MCF 10A (cell line): Measurements from ENCODE around the gene FAM136A. TPM values are rescaled to one million over a fixed set of nuclear protein-coding genes. Genes with fewer than 3 reads are reported as not detected.
"Not testable (repeated sequence)": the region's sequence is repeated elsewhere in the genome, so short reads cannot be mapped to it uniquely, and the experiment has no call there.

Source experiments
- BruUV-seq: library from RNA; stranded (reverse); fragments of 400-500 nt; replicated peaks from 2 replicates; lab custom pipeline; 2021; lab: Mats Ljungman, UMichigan
- CTCF ChIA-PET: fragments of 300-600 bp; sonication (Branson Sonifier 250); formaldehyde crosslinking; extraction: SDS; loops from one replicate; lab custom pipeline; 2021; ENCODE audit warnings: antibody characterized with exemption, inconsistent platforms; lab: Yijun Ruan, JAX
- POLR2A ChIA-PET: fragments of 300-600, 350-650 bp; sonication (Branson Sonifier 250); formaldehyde crosslinking; extraction: SDS; loops from one replicate; lab custom pipeline; 2020; ENCODE audit warnings: antibody characterized with exemption, inconsistent platforms; lab: Yijun Ruan, JAX
- DNase-seq: peaks from one replicate; pipeline ENCODE4 v3.0.0-alpha.2; 2018; ENCODE audit not compliant: unreplicated experiment
- H3K27ac Mint-ChIP-seq: one replicate; pipeline ENCODE4 v1.8.0; 2022; ENCODE audit warnings: mild to moderate bottlenecking, low read depth, mixed read lengths; ENCODE audit not compliant: unreplicated experiment
- H3K27me3 Mint-ChIP-seq: one replicate; pipeline ENCODE4 v1.8.0; 2022; ENCODE audit warnings: mixed read lengths; ENCODE audit not compliant: insufficient read depth, unreplicated experiment
- H3K36me3 Mint-ChIP-seq: one replicate; pipeline ENCODE4 v1.8.0; 2022; ENCODE audit warnings: mild to moderate bottlenecking, moderate library complexity, mixed read lengths; ENCODE audit not compliant: insufficient read depth, unreplicated experiment
- H3K4me1 Mint-ChIP-seq: one replicate; pipeline ENCODE4 v1.8.0; 2022; ENCODE audit warnings: mixed read lengths; ENCODE audit not compliant: insufficient read depth, unreplicated experiment
- H3K4me3 Mint-ChIP-seq: one replicate; pipeline ENCODE4 v1.8.0; 2022; ENCODE audit warnings: mild to moderate bottlenecking, moderate library complexity, mixed read lengths; ENCODE audit not compliant: unreplicated experiment
- H3K9me3 Mint-ChIP-seq: one replicate; pipeline ENCODE4 v1.8.0; 2022; ENCODE audit warnings: mixed read lengths; ENCODE audit not compliant: unreplicated experiment
- intact Hi-C: fragments of 100-400 bp; cut with micrococcal nuclease; formaldehyde crosslinking; loops from 2 replicates; pipeline ENCODE4 v1.14.1; 2022
- total RNA-seq: library from RNA; stranded (reverse); gene quantifications from 2 replicates; pipeline ENCODE4 v1.2.3, GENCODE V29; 2022
- TF ChIP-seq, protein P1 (sequence below): fragments of 200-600 bp; IDR thresholded peaks from one replicate; pipeline ENCODE4 v1.8.0; 2022; ENCODE audit warnings: antibody characterized with exemption, mild to moderate bottlenecking; ENCODE audit not compliant: unreplicated experiment

FAM136A gene
- total RNA-seq, 1 experiment from 2014 or later = 38.8 TPM

DNA sequence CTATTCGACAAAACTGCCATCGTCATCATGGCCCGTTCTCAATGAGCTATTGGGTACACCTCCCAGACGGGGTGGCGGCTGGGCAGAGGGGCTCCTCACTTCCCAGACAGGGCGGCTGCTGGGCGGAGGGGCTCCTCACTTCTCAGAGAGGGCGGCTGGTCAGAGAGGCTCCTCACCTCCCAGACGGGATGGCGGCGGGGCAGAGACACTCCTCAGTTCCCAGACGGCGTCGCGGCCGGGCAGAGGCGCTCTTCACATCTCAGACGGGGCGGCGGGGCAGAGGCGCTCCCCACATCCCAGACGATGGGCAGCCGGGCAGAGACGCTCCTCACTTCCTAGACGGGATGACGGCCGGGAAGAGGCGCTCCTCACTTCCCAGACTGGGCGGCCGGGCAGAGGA, 34.9 kb downstream of the FAM136A start:
- intact Hi-C loops = not testable (repeated sequence)

GRCh38 chr2:70261501-70261900, 40.4 kb downstream of the FAM136A start:
- peaks cover 20% of the 10 kb centered on the region for H3K4me1 Mint-ChIP-seq
- no peak overlapping the region for H3K27ac Mint-ChIP-seq
- POLR2A ChIA-PET = interaction anchor here (1.0 to 1.4 kb wide), 3 partner anchors 16 to 32 kb away, joined by 3 to 7 read pairs (median 5); partner anchors contain the start of gene SNRPG
- TF ChIP-seq, protein P1, sequence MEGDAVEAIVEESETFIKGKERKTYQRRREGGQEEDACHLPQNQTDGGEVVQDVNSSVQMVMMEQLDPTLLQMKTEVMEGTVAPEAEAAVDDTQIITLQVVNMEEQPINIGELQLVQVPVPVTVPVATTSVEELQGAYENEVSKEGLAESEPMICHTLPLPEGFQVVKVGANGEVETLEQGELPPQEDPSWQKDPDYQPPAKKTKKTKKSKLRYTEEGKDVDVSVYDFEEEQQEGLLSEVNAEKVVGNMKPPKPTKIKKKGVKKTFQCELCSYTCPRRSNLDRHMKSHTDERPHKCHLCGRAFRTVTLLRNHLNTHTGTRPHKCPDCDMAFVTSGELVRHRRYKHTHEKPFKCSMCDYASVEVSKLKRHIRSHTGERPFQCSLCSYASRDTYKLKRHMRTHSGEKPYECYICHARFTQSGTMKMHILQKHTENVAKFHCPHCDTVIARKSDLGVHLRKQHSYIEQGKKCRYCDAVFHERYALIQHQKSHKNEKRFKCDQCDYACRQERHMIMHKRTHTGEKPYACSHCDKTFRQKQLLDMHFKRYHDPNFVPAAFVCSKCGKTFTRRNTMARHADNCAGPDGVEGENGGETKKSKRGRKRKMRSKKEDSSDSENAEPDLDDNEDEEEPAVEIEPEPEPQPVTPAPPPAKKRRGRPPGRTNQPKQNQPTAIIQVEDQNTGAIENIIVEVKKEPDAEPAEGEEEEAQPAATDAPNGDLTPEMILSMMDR = no peak
- no TSS peak for BruUV-seq
- no peaks in the 10 kb centered on the region for H3K9me3 Mint-ChIP-seq
- peaks cover 61% of the 10 kb centered on the region for H3K36me3 Mint-ChIP-seq
- intact Hi-C loops = no loop called here
- no peak for DNase-seq
- CTCF ChIA-PET = interaction anchor here (0.6 to 1.5 kb wide), 2 partner anchors 42 to 43 kb away, joined by 3 to 4 read pairs; no protein-coding TSS in a partner anchor
- no peak overlapping the region for H3K4me3 Mint-ChIP-seq
- no peaks in the 10 kb centered on the region for H3K27me3 Mint-ChIP-seq

More for the DNA sequence above, 34.9 kb downstream of the FAM136A start:
- POLR2A ChIA-PET, H3K27me3 Mint-ChIP-seq, H3K9me3 Mint-ChIP-seq, BruUV-seq, H3K4me3 Mint-ChIP-seq, H3K27ac Mint-ChIP-seq, CTCF ChIA-PET, DNase-seq, H3K4me1 Mint-ChIP-seq: not testable (repeated sequence)
- peaks cover 60% of the 10 kb centered on the region for H3K36me3 Mint-ChIP-seq

DNA sequence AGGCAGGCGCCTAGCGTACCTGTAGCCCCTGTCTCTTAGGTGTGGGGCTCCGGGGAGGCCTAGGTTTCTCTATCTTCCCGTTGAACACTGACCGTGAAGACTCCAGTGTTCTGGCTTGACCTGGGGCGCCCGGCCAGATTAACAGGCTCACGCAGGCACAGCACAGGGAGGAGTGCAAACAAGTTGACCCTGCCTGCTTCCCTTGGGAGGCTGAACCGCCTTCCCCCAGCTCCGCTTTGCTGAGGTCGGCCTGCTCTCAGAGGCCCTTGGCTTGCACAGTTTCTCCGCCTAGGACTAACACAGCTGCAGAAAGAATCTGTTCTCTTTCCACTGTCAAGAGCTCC, 43.4 kb downstream of the FAM136A start:
- Mint-ChIP-seq H3K27ac (peak overlapping the region; percentile 61), H3K4me1 (peaks cover 20% of the 10 kb centered on the region), H3K4me3 (peak overlapping the region; percentile 87), H3K27me3 (no peaks in the 10 kb centered on the region), H3K36me3 (peaks cover 31% of the 10 kb centered on the region), H3K9me3 (no peaks in the 10 kb centered on the region)
- no TSS peak for BruUV-seq
- no peak for DNase-seq
- TF ChIP-seq, protein P1 = no peak
- intact Hi-C loops = no loop called here
- POLR2A ChIA-PET = interaction anchor here (0.8 to 2.7 kb wide), 19 partner anchors 10 to 343 kb away, joined by 3 to 62 read pairs (median 4); partner anchors contain the start of genes C2orf42, MXD1, SNRPG and TIA1
- CTCF ChIA-PET = interaction anchor here (0.7 to 1.5 kb wide), 3 partner anchors 14 to 43 kb away, joined by 3 to 8 read pairs (median 4); partner anchors contain the start of gene FAM136A

DNA sequence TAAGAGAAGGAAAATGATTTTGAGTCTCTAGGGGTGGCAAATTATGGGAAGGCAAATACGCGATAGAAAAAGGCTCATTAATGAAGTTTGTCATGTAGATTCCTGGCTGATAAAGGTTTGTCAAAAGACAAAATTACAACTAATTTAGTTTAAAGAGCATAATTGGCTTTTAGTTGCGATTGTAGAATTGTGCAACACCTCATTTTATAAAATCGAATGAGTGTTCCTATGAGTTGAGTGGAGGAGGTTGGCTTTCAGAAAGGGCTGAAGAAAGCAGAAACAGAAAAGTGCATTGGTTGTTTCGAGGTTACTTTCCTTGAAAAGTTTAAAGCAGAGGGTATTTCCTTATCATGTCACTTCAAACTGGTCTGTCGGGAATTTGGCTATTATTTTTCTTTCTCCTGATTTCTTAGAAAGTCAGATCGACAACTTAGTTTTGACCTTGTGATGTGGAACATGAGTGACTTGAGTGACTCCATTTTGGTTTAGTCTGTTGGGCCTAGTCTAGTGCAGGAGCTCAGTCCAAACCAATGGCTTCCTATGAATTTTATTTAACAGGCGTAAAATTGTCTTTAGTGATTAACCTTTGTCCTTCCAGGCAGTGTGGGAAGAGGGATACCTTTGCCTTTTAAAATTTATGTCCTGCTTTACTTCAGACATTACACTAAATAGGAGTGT, 46.1 kb downstream of the FAM136A start:
- ChIA-PET CTCF (no interaction called here), POLR2A (interaction anchor here (0.7 to 2.5 kb wide), 5 partner anchors 9 to 340 kb away, joined by 3 to 21 read pairs (median 4); partner anchors contain the start of genes MXD1 and SNRPG)
- no peak for DNase-seq
- BruUV-seq = no TSS peak
- Mint-ChIP-seq H3K4me3 (no peak overlapping the region), H3K27me3 (no peaks in the 10 kb centered on the region), H3K36me3 (peaks cover 4% of the 10 kb centered on the region), H3K4me1 (peaks cover 11% of the 10 kb centered on the region), H3K9me3 (no peaks in the 10 kb centered on the region), H3K27ac (no peak overlapping the region)
- intact Hi-C loops = no loop called here
- TF ChIP-seq, protein P1 = no peak
